Left ventricle myocardium inferior (tissue), 1 donor: Measurements from ENCODE around the gene COBL. TPM values are rescaled to one million over a fixed set of nuclear protein-coding genes. Genes with fewer than 3 reads are reported as not detected.

Experiments used
- DNase-seq: peaks from one replicate; pipeline ENCODE4 v3.0.0-alpha.2; 2020
- H3K27ac ChIP-seq: fragments of 200-600 bp; replicated peaks from 2 replicates; pipeline ENCODE4 v1.8.0; 2021
- H3K27me3 ChIP-seq: fragments of 200-600 bp; 2 replicates; pipeline ENCODE4 v1.8.0; 2021; ENCODE audit warnings: low read depth
- H3K36me3 ChIP-seq: fragments of 200-600 bp; 2 replicates; pipeline ENCODE4 v1.8.0; 2021
- H3K4me1 ChIP-seq: fragments of 200-600 bp; 2 replicates; pipeline ENCODE4 v1.8.0; 2021
- H3K4me3 ChIP-seq: fragments of 200-600 bp; 2 replicates; pipeline ENCODE4 v1.8.0; 2021; ENCODE audit warnings: mild to moderate bottlenecking, moderate library complexity
- H3K9me3 ChIP-seq: fragments of 200-600 bp; replicated peaks from 2 replicates; pipeline ENCODE4 v1.8.0; 2021
- intact Hi-C: fragments of 100-400 bp; cut with micrococcal nuclease; formaldehyde crosslinking; loops from one replicate; pipeline ENCODE4 v1.11.0; 2022
- total RNA-seq: library from RNA; stranded (reverse); fragmentation: NEBNext Ultra II Directional; extraction: Animal tissue kit (Norgen Biotek cat#: 25700); gene quantifications from one replicate; pipeline ENCODE4 v1.2.1, GENCODE V29; 2021
- TF ChIP-seq, protein P1 (sequence below): fragments of 200-600 bp; IDR thresholded peaks from 2 replicates; pipeline ENCODE4 v1.8.0; 2021; ENCODE audit warnings: antibody characterized with exemption, mild to moderate bottlenecking, borderline replicate concordance
- donor health status: DM: no; HTN: yes; CAD: no; lungs with severe emphysema.

The COBL gene
- total RNA-seq, 1 donor from 2014 or later, result 77.1 TPM

DNA sequence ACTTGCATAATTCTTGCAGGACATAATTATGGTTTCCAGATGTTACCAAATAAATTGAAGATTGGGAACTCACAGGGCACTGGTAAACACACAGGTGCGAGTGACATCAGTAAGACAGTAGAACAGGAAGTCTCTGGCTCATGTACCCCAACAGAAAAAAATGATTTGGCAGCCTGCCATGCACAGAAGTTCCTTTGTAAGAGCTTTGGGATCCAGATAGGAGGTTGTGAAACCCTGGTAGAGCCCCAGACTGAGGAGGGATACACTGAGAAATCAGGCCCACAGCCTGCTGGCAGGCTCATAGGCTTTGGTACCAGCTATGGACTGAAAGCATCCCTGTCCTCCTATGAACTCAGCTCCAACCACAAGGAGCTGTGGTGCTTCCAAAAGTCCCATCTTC is 118.0 kb downstream of the COBL start:
- TF ChIP-seq, protein P1, sequence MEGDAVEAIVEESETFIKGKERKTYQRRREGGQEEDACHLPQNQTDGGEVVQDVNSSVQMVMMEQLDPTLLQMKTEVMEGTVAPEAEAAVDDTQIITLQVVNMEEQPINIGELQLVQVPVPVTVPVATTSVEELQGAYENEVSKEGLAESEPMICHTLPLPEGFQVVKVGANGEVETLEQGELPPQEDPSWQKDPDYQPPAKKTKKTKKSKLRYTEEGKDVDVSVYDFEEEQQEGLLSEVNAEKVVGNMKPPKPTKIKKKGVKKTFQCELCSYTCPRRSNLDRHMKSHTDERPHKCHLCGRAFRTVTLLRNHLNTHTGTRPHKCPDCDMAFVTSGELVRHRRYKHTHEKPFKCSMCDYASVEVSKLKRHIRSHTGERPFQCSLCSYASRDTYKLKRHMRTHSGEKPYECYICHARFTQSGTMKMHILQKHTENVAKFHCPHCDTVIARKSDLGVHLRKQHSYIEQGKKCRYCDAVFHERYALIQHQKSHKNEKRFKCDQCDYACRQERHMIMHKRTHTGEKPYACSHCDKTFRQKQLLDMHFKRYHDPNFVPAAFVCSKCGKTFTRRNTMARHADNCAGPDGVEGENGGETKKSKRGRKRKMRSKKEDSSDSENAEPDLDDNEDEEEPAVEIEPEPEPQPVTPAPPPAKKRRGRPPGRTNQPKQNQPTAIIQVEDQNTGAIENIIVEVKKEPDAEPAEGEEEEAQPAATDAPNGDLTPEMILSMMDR, result no peak
- intact Hi-C loops, result no loop called here
- H3K9me3 ChIP-seq, result peaks cover 11% of the 10 kb centered on the region
- no peak overlapping the region for H3K4me3 ChIP-seq
- peaks cover 3% of the 10 kb centered on the region for H3K27me3 ChIP-seq
- H3K36me3 ChIP-seq, result no peaks in the 10 kb centered on the region
- DNase-seq, result no peak
- H3K27ac ChIP-seq, result no peak overlapping the region
- H3K4me1 ChIP-seq, result peaks cover 7% of the 10 kb centered on the region

DNA sequence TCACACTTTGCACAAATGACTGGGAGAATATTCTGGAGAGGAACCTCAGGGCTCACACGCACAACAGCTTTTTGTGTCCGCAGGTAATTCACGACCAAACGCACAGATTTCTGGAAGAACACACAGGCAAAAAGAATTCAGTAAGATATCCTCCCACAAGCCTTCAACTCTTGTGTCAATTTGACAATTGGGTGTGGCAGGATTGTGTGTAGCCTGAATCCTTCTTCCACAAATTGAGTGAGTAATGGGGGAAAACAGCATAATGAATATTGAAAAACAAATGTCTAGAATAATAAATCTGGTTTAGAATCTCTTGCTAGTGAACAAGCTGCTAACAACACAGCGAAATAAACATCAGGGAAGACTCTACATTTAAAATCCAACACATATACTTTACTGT is 125.6 kb downstream of the COBL start:
- Histone ChIP-seq H3K36me3 (no peaks in the 10 kb centered on the region), H3K9me3 (no peaks in the 10 kb centered on the region), H3K27ac (no peak overlapping the region), H3K27me3 (no peaks in the 10 kb centered on the region), H3K4me3 (no peak overlapping the region), H3K4me1 (peaks cover 33% of the 10 kb centered on the region)
- DNase-seq, result no peak
- TF ChIP-seq, protein P1, result no peak
- intact Hi-C loops, result no loop called here

DNA sequence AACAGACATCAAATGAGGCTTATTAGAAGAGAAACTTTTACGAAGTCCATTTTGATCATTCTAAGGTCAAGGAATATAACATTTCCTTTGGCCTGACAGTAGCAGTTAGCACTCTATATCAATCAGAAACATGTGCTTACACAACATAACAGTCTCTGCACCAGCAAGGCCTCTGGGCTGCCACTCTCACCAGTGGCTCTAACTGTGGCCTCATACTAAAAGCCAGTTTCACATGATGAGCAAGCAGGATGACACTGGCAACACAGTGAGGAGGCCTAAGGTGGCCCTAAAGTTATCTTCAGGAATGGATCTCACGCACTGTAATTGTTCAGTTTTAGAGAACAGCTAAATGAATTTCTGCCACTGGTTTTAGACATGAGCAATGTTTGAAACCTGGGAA is 126.8 kb downstream of the COBL start:
- TF ChIP-seq, protein P1, result no peak
- Histone ChIP-seq H3K27ac (no peak overlapping the region), H3K9me3 (no peaks in the 10 kb centered on the region), H3K36me3 (no peaks in the 10 kb centered on the region), H3K4me1 (peaks cover 45% of the 10 kb centered on the region), H3K4me3 (no peak overlapping the region), H3K27me3 (no peaks in the 10 kb centered on the region)
- DNase-seq, result no peak
- intact Hi-C loops, result no loop called here

DNA sequence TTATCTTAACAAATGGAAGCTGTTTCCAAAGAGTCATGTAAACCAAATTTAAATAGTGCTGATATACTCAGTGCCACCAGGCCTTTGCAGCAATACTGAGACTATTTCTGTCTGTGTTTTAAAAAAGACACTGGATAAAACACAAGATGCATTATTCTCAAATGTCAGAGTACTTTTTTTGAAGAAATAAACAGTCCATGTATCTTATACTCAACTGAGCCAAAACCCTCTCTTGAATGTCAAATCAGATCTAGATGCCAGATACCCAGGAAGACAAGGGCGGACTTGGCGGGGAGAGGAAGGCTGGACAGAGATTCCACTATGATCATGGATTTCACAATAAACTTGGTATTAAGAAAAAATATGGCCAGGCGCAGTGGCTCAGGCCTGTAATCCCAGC is 127.6 kb downstream of the COBL start:
- Histone ChIP-seq H3K4me3 (no peak overlapping the region), H3K36me3 (no peaks in the 10 kb centered on the region), H3K9me3 (no peaks in the 10 kb centered on the region), H3K27ac (peak overlapping the region; percentile 88), H3K4me1 (peaks cover 52% of the 10 kb centered on the region), H3K27me3 (no peaks in the 10 kb centered on the region)
- TF ChIP-seq, protein P1, result no peak
- DNase-seq, result no peak
- intact Hi-C loops, result no loop called here

DNA sequence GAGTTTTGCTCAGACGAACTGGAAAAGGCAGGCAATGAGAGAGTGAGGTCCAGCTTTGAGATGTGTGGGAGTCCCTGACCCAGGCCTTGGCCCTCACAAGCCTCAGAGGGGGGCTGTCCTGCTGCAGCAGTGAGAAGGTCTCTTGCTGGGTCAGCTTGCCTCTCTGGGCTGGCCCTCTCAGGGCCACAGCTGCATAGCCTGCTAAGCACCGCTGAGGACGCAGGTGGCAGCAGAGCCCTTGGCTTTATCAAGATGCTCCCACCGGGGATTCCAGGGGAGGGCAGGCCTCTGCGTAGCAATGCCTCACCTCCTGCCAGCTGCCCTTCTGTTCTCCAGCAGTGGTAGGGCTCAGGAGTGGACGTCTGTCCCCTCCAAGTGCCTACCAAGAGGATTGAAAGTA is 128.7 kb downstream of the COBL start:
- TF ChIP-seq, protein P1, result peak; percentile 53
- peak overlapping the region; percentile 88 for H3K27ac ChIP-seq
- intact Hi-C loops, result no loop called here
- no peaks in the 10 kb centered on the region for H3K9me3 ChIP-seq
- no peaks in the 10 kb centered on the region for H3K27me3 ChIP-seq
- H3K36me3 ChIP-seq, result no peaks in the 10 kb centered on the region
- peak; percentile 32 for DNase-seq
- H3K4me1 ChIP-seq, result peaks cover 52% of the 10 kb centered on the region
- no peak overlapping the region for H3K4me3 ChIP-seq

DNA sequence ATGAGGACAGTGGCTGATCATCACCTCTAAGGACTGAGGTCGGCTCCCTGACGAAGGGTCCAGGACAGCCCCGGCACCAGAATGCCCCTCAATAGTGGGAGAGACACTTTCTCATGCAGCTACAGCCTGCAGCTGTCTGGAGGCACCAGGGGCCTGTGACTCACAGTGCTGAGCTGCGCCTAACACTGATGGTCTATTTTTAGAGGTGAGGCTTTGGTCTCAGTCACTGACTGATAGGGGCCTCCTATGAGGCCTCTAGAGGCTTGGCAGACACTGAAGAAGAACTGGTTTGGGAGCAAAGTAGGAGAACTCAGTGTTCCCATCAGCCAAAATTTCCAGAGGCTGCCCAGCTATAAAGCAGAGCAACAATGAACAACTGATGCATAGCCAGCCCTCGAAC is 130.1 kb downstream of the COBL start:
- H3K36me3 ChIP-seq, result no peaks in the 10 kb centered on the region
- H3K4me3 ChIP-seq, result peak overlapping the region; percentile 14
- intact Hi-C loops, result no loop called here
- H3K4me1 ChIP-seq, result peaks cover 59% of the 10 kb centered on the region
- no peaks in the 10 kb centered on the region for H3K27me3 ChIP-seq
- DNase-seq, result peak; percentile 44
- peak overlapping the region; percentile 88 for H3K27ac ChIP-seq
- TF ChIP-seq, protein P1, result no peak
- H3K9me3 ChIP-seq, result no peaks in the 10 kb centered on the region
